Measurements from ENCODE around the gene ERF.

The ERF gene

DNA sequence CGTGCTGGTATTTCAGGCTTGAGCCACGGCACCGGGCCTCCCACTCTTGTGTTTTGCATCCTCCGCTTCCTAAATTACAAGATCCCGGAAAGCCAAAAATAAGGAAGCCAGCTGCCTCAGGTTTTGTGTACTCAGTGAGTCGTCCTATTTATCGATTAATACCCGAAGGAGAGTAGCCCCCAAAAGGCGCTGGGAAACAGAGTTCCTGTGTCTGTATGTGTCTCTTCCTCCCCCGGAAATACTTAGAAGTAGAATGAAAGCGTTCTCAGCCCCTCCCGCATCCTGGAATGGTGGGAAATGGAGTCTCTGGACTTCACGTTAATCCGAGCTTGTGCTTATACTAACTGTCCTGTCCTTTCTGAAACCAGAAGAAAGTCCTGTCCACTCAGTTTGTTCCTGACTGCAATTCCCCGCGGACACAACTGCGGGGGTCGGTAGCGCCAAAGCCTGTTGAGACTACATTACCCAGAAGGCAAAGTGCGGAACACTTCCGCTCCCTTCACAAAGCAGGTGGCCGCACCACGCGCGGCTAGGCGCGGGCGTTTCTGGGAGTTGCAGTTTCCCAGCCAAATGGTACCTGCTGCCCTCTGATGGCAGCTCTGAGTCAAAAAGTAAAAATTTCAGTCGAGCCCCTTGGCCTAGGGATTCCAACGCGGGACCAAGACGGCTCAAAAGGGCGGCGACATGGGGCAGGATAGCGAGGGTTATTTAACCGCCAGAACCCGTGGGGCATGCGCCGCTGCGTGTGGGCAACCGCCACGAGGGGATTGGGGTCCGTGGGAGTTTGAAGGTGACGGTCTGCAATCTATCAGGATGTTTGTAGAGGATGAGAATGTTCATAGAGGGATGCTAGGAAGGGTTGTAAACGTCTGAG is 10.3 kb downstream of the ERF start:
- peak overlapping the region; percentile 5 for H3K4me3 ChIP-seq (IDR thresholded peaks at IDR 0.05; ENCODE audit: insufficient read depth, low read depth, low read length)
- peak overlapping the region; percentile 44; the same call in 1 of the 2 replicates for H3K27ac ChIP-seq
- no peaks in the 10 kb centered on the region for H3K27me3 ChIP-seq (ENCODE audit: insufficient read depth, low read depth)
- no peaks in the 10 kb centered on the region for H4K20me1 ChIP-seq (ENCODE audit: insufficient read depth)
- H2AFZ ChIP-seq (ENCODE audit: low read depth), result peak overlapping the region; percentile 26; the same call in 1 of the 2 replicates
- TF ChIP-seq, protein P1, sequence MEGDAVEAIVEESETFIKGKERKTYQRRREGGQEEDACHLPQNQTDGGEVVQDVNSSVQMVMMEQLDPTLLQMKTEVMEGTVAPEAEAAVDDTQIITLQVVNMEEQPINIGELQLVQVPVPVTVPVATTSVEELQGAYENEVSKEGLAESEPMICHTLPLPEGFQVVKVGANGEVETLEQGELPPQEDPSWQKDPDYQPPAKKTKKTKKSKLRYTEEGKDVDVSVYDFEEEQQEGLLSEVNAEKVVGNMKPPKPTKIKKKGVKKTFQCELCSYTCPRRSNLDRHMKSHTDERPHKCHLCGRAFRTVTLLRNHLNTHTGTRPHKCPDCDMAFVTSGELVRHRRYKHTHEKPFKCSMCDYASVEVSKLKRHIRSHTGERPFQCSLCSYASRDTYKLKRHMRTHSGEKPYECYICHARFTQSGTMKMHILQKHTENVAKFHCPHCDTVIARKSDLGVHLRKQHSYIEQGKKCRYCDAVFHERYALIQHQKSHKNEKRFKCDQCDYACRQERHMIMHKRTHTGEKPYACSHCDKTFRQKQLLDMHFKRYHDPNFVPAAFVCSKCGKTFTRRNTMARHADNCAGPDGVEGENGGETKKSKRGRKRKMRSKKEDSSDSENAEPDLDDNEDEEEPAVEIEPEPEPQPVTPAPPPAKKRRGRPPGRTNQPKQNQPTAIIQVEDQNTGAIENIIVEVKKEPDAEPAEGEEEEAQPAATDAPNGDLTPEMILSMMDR (conservative IDR thresholded peaks at IDR 0.05; ENCODE audit: low read depth, low read length), result peak; percentile 65
- no peaks in the 10 kb centered on the region for H3K36me3 ChIP-seq (ENCODE audit: insufficient read depth)
- H3K4me1 ChIP-seq (ENCODE audit: low read depth, poor library complexity, severe bottlenecking), result peaks cover 39% of the 10 kb centered on the region
- H3K4me2 ChIP-seq, result peak overlapping the region; percentile 75
- H3K79me2 ChIP-seq (ENCODE audit: insufficient read depth, low read depth), result peaks cover 23% of the 10 kb centered on the region
- peak overlapping the region; percentile 72; the same call in 1 of the 2 replicates for H3K9ac ChIP-seq

DNA sequence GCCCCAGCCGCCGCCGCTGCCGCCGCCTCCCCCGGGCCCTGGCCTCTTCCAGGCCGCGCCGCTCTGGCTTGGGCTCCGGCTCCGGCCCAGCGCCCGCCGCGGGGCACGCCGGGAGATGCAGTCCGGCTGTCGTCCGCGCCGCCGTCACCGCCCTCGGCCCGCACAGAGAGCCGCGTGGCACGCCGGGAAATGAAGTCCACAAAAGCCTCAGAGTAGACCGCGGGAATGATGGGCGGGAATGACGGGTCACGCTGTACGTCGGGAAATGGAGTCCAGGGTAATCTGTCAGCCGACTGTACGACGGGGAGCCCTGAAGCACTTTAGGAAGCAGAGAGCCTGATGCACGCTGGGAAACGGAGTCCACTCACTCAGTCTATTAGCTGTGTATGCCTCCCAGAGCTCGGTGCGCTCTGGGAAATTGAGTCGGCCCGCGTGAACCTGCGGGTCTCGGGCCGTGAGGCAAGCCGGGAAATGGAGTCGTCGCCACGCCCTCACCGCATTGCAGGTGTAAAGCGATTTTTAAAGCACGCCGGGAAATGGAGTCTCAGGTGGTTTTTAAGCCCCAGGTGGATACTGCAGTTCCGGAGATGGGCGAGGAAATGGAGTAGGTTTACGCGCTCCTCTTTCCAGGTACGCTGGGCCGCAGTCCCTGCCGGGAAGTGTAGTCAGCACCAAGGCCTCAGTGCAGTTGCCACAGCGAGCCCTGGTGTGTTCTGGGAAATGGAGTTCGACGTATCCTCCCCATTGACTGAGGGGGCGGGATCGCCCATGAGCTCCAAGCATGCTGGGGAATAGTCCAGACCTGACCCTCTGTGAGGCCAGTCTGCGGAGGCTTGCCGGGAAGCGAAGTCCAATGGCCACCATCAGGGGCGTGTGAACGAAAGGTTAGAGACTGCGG is 12.2 kb downstream of the ERF start, which contains the start of gene GSK3A:
TSS of gene GSK3A (minus strand) at position 91 of the 898 bp plus-strand sequence. CDS start 137 bp downstream, outside the sequence.
- TF ChIP-seq, protein P1 (conservative IDR thresholded peaks at IDR 0.05; ENCODE audit: low read depth, low read length), result no peak
- Histone ChIP-seq H3K27ac (peak within 1 kb of the TSS; percentile 44), H3K9ac (peak within 1 kb of the TSS; percentile 72), H3K79me2 (ENCODE audit: insufficient read depth, low read depth) (peaks cover 24% of the 10 kb centered on the region), H3K27me3 (ENCODE audit: insufficient read depth, low read depth) (no peaks in the 10 kb centered on the region), H3K4me2 (peak within 1 kb of the TSS; percentile 75), H3K4me1 (ENCODE audit: low read depth, poor library complexity, severe bottlenecking) (peaks cover 41% of the 10 kb centered on the region), H2AFZ (ENCODE audit: low read depth) (peak within 1 kb of the TSS; percentile 31), H4K20me1 (ENCODE audit: insufficient read depth) (no peaks in the 10 kb centered on the region), H3K4me3 (IDR thresholded peaks at IDR 0.05; ENCODE audit: insufficient read depth, low read depth, low read length) (peak within 1 kb of the TSS; percentile 41), H3K36me3 (ENCODE audit: insufficient read depth) (no peaks in the 10 kb centered on the region)

DNA sequence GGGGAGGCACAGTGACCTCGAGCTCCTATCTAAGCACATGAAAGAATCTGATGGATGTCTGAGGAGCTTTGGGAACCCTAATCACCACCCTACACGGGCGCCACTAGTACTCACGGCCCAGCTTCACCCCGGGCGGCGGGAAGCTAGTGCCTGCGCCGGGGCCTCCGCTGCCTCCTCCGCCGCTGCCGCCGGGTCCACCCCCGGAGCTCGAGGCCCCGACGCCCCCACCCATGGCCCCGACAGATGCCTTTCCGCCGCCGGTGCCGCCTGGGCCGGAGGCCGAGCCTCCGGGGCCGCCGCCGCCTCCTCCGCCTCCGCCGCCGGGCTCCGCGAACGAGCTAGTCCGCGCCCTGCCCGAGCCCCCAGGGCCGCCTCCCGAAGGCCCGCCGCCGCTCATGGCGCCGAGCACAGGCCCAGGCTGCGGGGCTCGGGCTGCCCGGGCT is 12.8 kb downstream of the ERF start:
- Histone ChIP-seq H3K9ac (peak overlapping the region; percentile 72), H3K27ac (peak overlapping the region; percentile 17; the same call in 1 of the 2 replicates), H3K4me1 (ENCODE audit: low read depth, poor library complexity, severe bottlenecking) (peaks cover 38% of the 10 kb centered on the region), H3K27me3 (ENCODE audit: insufficient read depth, low read depth) (no peaks in the 10 kb centered on the region), H3K36me3 (ENCODE audit: insufficient read depth) (no peaks in the 10 kb centered on the region), H3K4me2 (peak overlapping the region; percentile 57), H3K4me3 (IDR thresholded peaks at IDR 0.05; ENCODE audit: insufficient read depth, low read depth, low read length) (no peak overlapping the region), H4K20me1 (ENCODE audit: insufficient read depth) (no peaks in the 10 kb centered on the region), H3K79me2 (ENCODE audit: insufficient read depth, low read depth) (peaks cover 24% of the 10 kb centered on the region), H2AFZ (ENCODE audit: low read depth) (peak overlapping the region; percentile 31; the same call in 1 of the 2 replicates)
- TF ChIP-seq, protein P1 (conservative IDR thresholded peaks at IDR 0.05; ENCODE audit: low read depth, low read length), result no peak

DNA sequence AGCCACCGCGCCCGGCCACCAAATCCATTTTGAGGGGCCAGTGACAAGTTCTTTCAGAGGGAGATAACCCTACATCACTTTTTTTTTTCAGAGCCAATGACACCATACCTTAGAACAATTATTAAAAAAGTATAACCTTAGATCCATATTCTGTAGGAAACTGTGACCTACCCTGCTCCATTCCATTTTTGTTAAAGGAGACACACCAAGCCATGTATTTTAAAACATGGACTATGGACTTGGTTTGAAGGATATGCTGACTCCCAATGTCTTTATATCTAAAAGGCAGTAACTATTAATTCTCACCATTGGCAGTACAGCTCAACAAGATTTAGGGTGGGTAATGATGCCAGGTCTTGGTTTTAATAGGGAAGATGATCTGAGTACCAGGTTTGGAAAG is 13.6 kb downstream of the ERF start:
- Histone ChIP-seq H2AFZ (ENCODE audit: low read depth) (no peak overlapping the region; the same call in 1 of the 2 replicates), H4K20me1 (ENCODE audit: insufficient read depth) (no peaks in the 10 kb centered on the region), H3K4me2 (peak overlapping the region; percentile 57), H3K36me3 (ENCODE audit: insufficient read depth) (no peaks in the 10 kb centered on the region), H3K27me3 (ENCODE audit: insufficient read depth, low read depth) (no peaks in the 10 kb centered on the region), H3K9ac (peak overlapping the region; percentile 72; the same call in 1 of the 2 replicates), H3K4me1 (ENCODE audit: low read depth, poor library complexity, severe bottlenecking) (peaks cover 30% of the 10 kb centered on the region), H3K4me3 (IDR thresholded peaks at IDR 0.05; ENCODE audit: insufficient read depth, low read depth, low read length) (no peak overlapping the region), H3K79me2 (ENCODE audit: insufficient read depth, low read depth) (peaks cover 24% of the 10 kb centered on the region), H3K27ac (no peak overlapping the region)
- TF ChIP-seq, protein P1 (conservative IDR thresholded peaks at IDR 0.05; ENCODE audit: low read depth, low read length), result no peak
